ENCODE measurements around the gene MRPL19. TPM values are rescaled to one million over a fixed set of nuclear protein-coding genes. Genes with fewer than 3 reads are reported as not detected.

MRPL19 gene
- total RNA-seq, 1 experiment from 2014 or later = 65.3 TPM

GRCh38 chr2:75640621-75641121 lies 5.9 kb upstream of the MRPL19 start:
- Histone ChIP-seq H3K79me2 (ENCODE audit: insufficient read depth, low read length) (no peaks in the 10 kb centered on the region), H2AFZ (ENCODE audit: low read depth, low read length, poor library complexity, severe bottlenecking) (peak overlapping the region; percentile 58), H3K9me3 (ENCODE audit: control insufficient read depth in 1 of 2, insufficient read depth in 1 of 2, low read depth in 1 of 2, low read length in 2 of 2) (no peaks in the 10 kb centered on the region), H3K9me2 (ENCODE audit: insufficient read depth) (no peaks in the 10 kb centered on the region), H3K36me3 (ENCODE audit: control insufficient read depth in 1 of 2, insufficient read depth in 2 of 2, low read length in 2 of 2) (no peaks in the 10 kb centered on the region), H3K4me3 (replicated peaks in 1 of 2; ENCODE audit: low read depth in 1 of 2, low read length in 2 of 2) (no peak overlapping the region), H3K4me1 (ENCODE audit: control insufficient read depth in 1 of 2, insufficient read depth in 2 of 2, low read length in 2 of 2) (peaks cover under 1 to 5% of the 10 kb centered on the region in 2 experiments; a peak in 2 of 4 replicates), H3K4me2 (ENCODE audit: low read length) (no peak overlapping the region), H3K9ac (ENCODE audit: low read length) (no peak overlapping the region), H4K20me1 (ENCODE audit: insufficient read depth) (no peaks in the 10 kb centered on the region), H3K27me3 (ENCODE audit: insufficient read depth, low read length) (peaks cover 28% of the 10 kb centered on the region; the same call in 1 of the 2 replicates), H3K27ac (ENCODE audit: low read depth, low read length) (no peak overlapping the region)
- BruUV-seq (replicated peaks) = no TSS peak
- intact Hi-C loops (cut with micrococcal nuclease) = loop anchor here (1.0 to 2.0 kb wide), 2 partner anchors 37 to 76 kb away; no protein-coding TSS in a partner anchor
- ChIA-PET CTCF (interaction anchor here (0.6 to 3.0 kb wide), 9 partner anchors 11 to 1108 kb away, joined by 3 to 32 read pairs (median 5); no protein-coding TSS in a partner anchor), RAD21 (ENCODE audit: low non-redundant PET in 1 of 2, low total read pairs in 2 of 2, uncharacterized antibody in 2 of 2, unreplicated experiment in 2 of 2) (interaction anchor here (1.1 to 2.1 kb wide), 2 partner anchors 36 to 75 kb away, joined by 5 to 11 read pairs; no protein-coding TSS in a partner anchor), POLR2A (no interaction called here)
- ATAC-seq (peak; percentile 98), DNase-seq (ENCODE audit: low read depth, low spot score) (peak; percentile 40)
- TF ChIP-seq JUND (IDR thresholded peaks at IDR 0.05) (no peak), EZH2 (IDR thresholded peaks at IDR 0.05) (no peak), CTCF (IDR thresholded peaks at IDR 0.05 in 2 of 3, conservative IDR thresholded peaks at IDR 0.05 in 1 of 3; ENCODE audit: borderline replicate concordance in 1 of 3, insufficient read depth in 1 of 3, low read depth in 2 of 3, low read length in 2 of 3) (peak; percentile 78 to 98 (median 98)), EGR1 (IDR thresholded peaks at IDR 0.05; ENCODE audit: low read depth) (no peak), ATF3 (IDR thresholded peaks at IDR 0.05) (no peak), ELF1 (IDR thresholded peaks at IDR 0.05; ENCODE audit: borderline replicate concordance, low read depth) (no peak), SIN3A (IDR thresholded peaks at IDR 0.05; ENCODE audit: low read depth) (no peak), CEBPB (IDR thresholded peaks at IDR 0.05; ENCODE audit: low read depth) (no peak), ZBTB33 (IDR thresholded peaks at IDR 0.05; ENCODE audit: extremely low read depth, insufficient replicate concordance, low read length) (no peak), RAD21 (IDR thresholded peaks at IDR 0.05; ENCODE audit: low read depth) (peak; percentile 87), EZH2phosphoT487 (IDR thresholded peaks at IDR 0.05; ENCODE audit: borderline replicate concordance) (no peak), ZFX (IDR thresholded peaks at IDR 0.05) (no peak), MAX (IDR thresholded peaks at IDR 0.05) (peak; percentile 68), SRF (IDR thresholded peaks at IDR 0.05; ENCODE audit: low read depth) (no peak), REST (IDR thresholded peaks at IDR 0.05; ENCODE audit: low read depth) (no peak), YY1 (IDR thresholded peaks at IDR 0.05; ENCODE audit: extremely low read depth, insufficient replicate concordance, low read depth, low read length) (no peak), FOSL1 (IDR thresholded peaks at IDR 0.05; ENCODE audit: low read depth) (no peak), ZNF274 (IDR thresholded peaks at IDR 0.05; ENCODE audit: low read depth, low read length) (no peak)

Data from HCT116 (cell line).